Measurements from ENCODE around the gene PYM1. TPM values are rescaled to one million over a fixed set of nuclear protein-coding genes. Genes with fewer than 3 reads are reported as not detected.

The PYM1 gene
- total RNA-seq, 1 donor from 2014 or later, result 14.8 TPM

DNA sequence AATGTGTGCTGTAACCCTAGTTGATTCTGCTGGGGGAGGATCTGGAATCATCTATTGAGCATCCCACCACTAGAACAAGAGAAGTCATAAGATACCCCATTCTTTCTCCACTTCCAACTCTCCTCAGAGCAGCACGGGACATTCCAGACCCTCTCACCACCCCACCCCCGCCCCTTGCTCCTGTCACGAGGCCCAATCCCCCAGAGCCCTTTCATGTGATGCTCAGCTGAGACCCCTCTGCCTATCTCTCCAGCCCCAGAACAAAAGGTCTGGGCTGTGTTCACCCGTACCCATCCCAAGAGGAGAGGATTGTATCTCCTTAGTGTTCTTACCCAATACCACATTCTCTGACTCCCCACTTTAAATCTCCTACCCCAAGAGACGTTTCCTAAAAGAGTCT is 37.5 kb upstream of the PYM1 start:
- no peaks in the 10 kb centered on the region for H3K9me3 ChIP-seq (replicated peaks)
- H3K27ac ChIP-seq (replicated peaks), result no peak overlapping the region
- no peak overlapping the region for H3K4me3 ChIP-seq
- TF ChIP-seq, protein P1, sequence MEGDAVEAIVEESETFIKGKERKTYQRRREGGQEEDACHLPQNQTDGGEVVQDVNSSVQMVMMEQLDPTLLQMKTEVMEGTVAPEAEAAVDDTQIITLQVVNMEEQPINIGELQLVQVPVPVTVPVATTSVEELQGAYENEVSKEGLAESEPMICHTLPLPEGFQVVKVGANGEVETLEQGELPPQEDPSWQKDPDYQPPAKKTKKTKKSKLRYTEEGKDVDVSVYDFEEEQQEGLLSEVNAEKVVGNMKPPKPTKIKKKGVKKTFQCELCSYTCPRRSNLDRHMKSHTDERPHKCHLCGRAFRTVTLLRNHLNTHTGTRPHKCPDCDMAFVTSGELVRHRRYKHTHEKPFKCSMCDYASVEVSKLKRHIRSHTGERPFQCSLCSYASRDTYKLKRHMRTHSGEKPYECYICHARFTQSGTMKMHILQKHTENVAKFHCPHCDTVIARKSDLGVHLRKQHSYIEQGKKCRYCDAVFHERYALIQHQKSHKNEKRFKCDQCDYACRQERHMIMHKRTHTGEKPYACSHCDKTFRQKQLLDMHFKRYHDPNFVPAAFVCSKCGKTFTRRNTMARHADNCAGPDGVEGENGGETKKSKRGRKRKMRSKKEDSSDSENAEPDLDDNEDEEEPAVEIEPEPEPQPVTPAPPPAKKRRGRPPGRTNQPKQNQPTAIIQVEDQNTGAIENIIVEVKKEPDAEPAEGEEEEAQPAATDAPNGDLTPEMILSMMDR (IDR thresholded peaks at IDR 0.05; ENCODE audit: borderline replicate concordance), result no peak
- no peaks in the 10 kb centered on the region for H3K27me3 ChIP-seq (ENCODE audit: low read depth)
- no peaks in the 10 kb centered on the region for H3K36me3 ChIP-seq
- intact Hi-C loops (cut with micrococcal nuclease), result no loop called here
- DNase-seq, result no peak
- H3K4me1 ChIP-seq, result peaks cover 21% of the 10 kb centered on the region

DNA sequence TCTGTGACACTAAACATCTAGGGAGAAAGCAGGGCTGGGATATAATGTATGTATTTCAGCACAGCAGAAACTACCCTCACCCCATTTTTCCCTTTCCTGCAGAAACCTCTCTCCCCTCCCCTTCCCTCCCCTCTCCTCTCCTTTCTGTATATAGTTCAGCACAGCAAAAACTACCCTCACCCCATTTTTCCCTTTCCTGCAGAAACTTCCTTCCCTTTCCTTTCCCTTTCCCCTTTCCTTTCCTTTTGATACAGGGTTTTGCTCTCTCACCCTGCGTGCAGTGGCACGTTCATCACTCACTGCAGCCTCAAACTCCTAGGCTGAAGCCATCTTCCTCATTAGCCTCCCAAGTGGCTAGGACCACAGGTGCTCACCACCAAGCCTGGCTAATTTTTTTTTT is 36.1 kb upstream of the PYM1 start:
- no peak overlapping the region for H3K27ac ChIP-seq (replicated peaks)
- H3K4me1 ChIP-seq, result peaks cover 21% of the 10 kb centered on the region
- no peaks in the 10 kb centered on the region for H3K36me3 ChIP-seq
- H3K4me3 ChIP-seq, result no peak overlapping the region
- H3K27me3 ChIP-seq (ENCODE audit: low read depth), result no peaks in the 10 kb centered on the region
- H3K9me3 ChIP-seq (replicated peaks), result no peaks in the 10 kb centered on the region
- TF ChIP-seq, protein P1 (IDR thresholded peaks at IDR 0.05; ENCODE audit: borderline replicate concordance), result no peak
- DNase-seq, result no peak
- intact Hi-C loops (cut with micrococcal nuclease), result no loop called here

DNA sequence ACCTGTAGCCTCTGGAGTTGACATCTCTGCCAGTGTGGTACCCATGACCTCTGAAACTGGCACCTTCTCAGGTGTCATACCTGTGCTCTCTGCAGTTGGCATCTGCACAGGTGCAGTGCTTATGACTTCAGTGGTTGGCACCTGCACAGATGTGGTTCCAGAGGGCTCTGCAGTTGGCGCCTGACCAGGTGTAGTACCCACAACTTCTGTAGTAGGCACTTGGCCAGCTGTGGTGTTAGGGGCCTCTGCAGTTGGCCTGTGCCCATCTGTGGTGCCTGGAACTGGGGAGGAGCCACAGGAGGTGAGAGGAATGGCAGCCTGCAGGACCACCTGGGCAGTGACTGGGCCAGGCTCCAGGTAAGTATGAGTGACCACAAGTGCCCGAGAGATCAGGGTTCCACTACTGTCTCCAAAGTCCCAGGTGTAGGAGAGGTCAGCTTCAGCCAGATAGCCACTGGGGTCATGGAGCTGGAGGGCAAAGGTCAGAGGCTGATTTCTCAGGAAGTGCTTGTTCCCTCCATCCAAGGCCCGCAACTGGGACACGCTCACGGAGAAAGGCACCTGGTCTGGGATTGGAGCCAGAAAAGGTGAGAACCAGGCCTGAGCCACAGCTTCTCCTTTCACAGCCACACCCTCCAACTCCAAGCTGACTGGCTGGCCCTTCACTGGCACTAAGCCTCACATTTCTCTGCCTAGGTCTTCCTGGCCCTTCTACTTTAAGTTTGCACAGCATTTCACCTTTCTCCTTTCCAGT is 29.6 kb upstream of the PYM1 start:
- no peak overlapping the region for H3K27ac ChIP-seq (replicated peaks)
- intact Hi-C loops (cut with micrococcal nuclease), result no loop called here
- no peaks in the 10 kb centered on the region for H3K27me3 ChIP-seq (ENCODE audit: low read depth)
- TF ChIP-seq, protein P1 (IDR thresholded peaks at IDR 0.05; ENCODE audit: borderline replicate concordance), result no peak
- no peak overlapping the region for H3K4me3 ChIP-seq
- no peaks in the 10 kb centered on the region for H3K4me1 ChIP-seq
- H3K36me3 ChIP-seq, result peaks cover 10% of the 10 kb centered on the region
- no peaks in the 10 kb centered on the region for H3K9me3 ChIP-seq (replicated peaks)
- DNase-seq, result no peak

DNA sequence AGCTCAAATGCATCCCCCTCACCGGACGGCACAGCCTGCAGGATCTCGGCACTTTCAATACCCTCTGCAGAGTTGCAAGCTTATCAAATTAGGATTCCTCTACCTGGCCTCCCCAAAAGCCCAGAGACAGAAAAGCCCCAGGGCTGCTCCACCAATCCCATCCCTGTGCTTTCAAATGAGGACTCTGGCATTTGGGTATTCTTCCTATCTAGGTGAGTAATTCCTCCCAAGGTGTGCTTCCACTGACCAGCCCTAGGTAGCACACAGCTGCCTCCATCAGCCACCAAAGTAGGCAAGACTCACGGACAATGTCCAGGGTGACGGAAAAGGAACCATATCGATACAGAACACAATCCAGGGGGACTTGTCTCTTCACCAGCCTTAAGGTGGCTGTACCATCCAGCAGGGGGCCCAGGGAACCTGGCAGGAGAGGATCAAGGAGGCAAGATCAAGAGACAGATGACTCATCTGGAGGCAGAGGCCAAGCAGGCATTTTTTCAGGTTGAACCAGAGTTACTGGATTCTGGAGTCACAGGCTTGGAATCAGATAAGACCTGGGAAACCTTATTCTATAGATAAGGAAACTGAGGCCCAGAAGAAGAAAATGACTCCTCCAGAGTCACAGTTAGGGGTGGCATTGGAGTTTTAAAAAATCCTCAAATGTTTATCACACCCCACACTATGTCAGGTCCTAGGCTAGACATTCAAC is 28.3 kb upstream of the PYM1 start:
- intact Hi-C loops (cut with micrococcal nuclease), result no loop called here
- Histone ChIP-seq H3K36me3 (peaks cover 18% of the 10 kb centered on the region), H3K27ac (replicated peaks) (no peak overlapping the region), H3K4me3 (no peak overlapping the region), H3K4me1 (no peaks in the 10 kb centered on the region), H3K27me3 (ENCODE audit: low read depth) (no peaks in the 10 kb centered on the region), H3K9me3 (replicated peaks) (no peaks in the 10 kb centered on the region)
- TF ChIP-seq, protein P1 (IDR thresholded peaks at IDR 0.05; ENCODE audit: borderline replicate concordance), result no peak
- no peak for DNase-seq

DNA sequence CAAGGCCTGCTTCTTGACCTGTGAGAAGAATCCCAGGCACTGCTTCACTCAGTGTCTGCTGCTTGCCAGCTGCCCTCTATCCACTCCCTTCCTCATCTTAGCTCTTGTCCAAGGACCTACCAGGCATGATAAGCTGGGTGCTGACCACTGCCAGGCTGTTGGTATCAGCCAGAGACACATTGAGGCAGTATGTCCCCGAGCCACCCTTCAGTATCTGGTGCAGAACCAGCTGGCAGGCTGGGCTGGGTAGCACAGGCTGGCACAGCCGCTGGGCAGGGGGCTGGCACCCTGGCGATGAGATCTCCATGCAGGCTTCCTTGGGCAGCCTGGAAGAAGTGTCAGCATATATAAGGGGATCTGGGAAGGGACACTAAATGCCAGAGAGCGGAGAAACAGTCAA is 27.6 kb upstream of the PYM1 start:
- DNase-seq, result no peak
- Histone ChIP-seq H3K9me3 (replicated peaks) (no peaks in the 10 kb centered on the region), H3K4me1 (no peaks in the 10 kb centered on the region), H3K4me3 (no peak overlapping the region), H3K27ac (replicated peaks) (no peak overlapping the region), H3K36me3 (peaks cover 18% of the 10 kb centered on the region), H3K27me3 (ENCODE audit: low read depth) (no peaks in the 10 kb centered on the region)
- TF ChIP-seq, protein P1 (IDR thresholded peaks at IDR 0.05; ENCODE audit: borderline replicate concordance), result no peak
- intact Hi-C loops (cut with micrococcal nuclease), result no loop called here
